BLaER1 treated with 17β-estradiol and CSF1 and Interleukin-3, amounts not matched to agents 10 nM and 100 nM (cell line): ENCODE data around the gene MYEOV.

Source experiments
- H3K27ac ChIP-seq, 11 experiments: shearing (Covaris generic); formaldehyde crosslinking; 2 replicates each; pipeline ENCODE4 v1.8.1; 2022
- H3K27me3 ChIP-seq, 11 experiments: shearing (Covaris generic); formaldehyde crosslinking; 2 replicates each; pipeline ENCODE4 v1.8.1; 2022
- H3K36me3 ChIP-seq, 11 experiments: shearing (Covaris generic); formaldehyde crosslinking; 2 replicates each; pipeline ENCODE4 v1.8.1; 2022
- H3K4me1 ChIP-seq, 10 experiments: shearing (Covaris generic); formaldehyde crosslinking; 2 replicates each; pipeline ENCODE4 v1.8.1; 2022
- H3K4me2 ChIP-seq, 11 experiments: shearing (Covaris generic); formaldehyde crosslinking; 2 replicates each; pipeline ENCODE4 v1.8.1; 2022
- H3K4me3 ChIP-seq, 10 experiments: shearing (Covaris generic); formaldehyde crosslinking; 2 replicates each; pipeline ENCODE4 v1.8.1; 2022
- H3K9ac ChIP-seq, 11 experiments: shearing (Covaris generic); formaldehyde crosslinking; 2 replicates each; pipeline ENCODE4 v1.8.1; 2022
- H3K9me3 ChIP-seq, 11 experiments: shearing (Covaris generic); formaldehyde crosslinking; replicated peaks in 1 of 11; 2 replicates each; pipeline ENCODE4 v1.8.1; 2022
- H4K20me1 ChIP-seq, 11 experiments: shearing (Covaris generic); formaldehyde crosslinking; 2 replicates each; pipeline ENCODE4 v1.8.1; 2022
- Cebpa-rat ChIP-seq, 11 experiments: shearing (Covaris generic); IDR thresholded peaks; 2 replicates each; pipeline ENCODE4 v1.8.1; 2022

MYEOV gene

DNA sequence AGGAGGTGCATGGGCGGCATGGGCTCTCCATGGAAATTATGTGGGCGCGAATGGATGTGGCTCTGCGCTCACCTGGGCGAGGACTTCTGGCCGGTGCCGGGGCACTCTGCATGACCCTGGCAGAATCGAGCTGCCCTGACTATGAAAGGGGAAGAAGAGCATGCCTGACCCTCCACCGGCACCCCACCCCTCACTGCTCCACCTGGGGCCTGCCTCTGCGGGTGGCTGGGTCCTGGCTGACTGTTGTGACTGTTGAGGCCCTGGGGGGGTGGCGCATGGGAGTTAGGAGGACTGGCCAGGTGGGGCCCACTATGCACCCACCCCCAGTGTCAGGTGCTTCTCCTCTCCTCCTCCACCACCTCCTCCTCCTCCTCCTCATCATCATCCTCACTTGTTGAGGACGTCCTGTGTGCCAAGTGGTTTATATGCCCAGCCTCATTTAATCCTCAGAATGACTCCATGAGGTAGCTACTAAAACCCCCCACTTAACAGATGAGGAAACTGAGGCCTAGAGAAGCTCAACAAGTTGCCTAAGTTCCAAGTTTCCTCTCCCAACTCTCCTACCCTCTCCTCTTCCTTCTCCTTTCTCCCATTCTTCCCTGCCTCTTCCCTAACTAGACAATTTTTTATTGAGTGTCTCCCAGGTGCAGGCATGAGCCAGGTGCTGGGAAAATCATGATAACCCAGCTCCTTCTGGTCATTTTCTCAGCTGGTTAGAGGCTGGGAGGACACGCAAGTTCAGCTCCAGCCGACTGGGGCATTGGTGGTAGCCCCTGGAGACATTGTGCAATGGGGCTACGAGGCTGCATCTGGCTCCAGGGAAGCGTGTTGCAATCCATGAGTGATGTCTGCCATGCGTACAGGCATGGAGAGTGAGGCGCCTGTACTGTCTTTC lies 2.3 kb downstream of the MYEOV start:
- Histone ChIP-seq H3K9ac (peak overlapping the region in 10 of 11 experiments; percentile 75 to 87 (median 80); a peak in 19 of 22 replicates), H3K36me3 (no peaks in the 10 kb centered on the region), H3K9me3 (peaks cover 0 to 4% (median 0%) of the 10 kb centered on the region in 11 experiments; a peak in 2 of 22 replicates), H4K20me1 (peaks cover 0 to 17% (median 0%) of the 10 kb centered on the region in 11 experiments; a peak in 3 of 22 replicates), H3K27me3 (peaks cover 0 to 8% (median 0%) of the 10 kb centered on the region in 11 experiments; a peak in 2 of 22 replicates), H3K4me1 (peaks cover 74 to 89% (median 85%) of the 10 kb centered on the region in 10 experiments), H3K27ac (peak overlapping the region; percentile 36 to 98 (median 93); a peak in 21 of 22 replicates), H3K4me3 (peak overlapping the region; percentile 8 to 55 (median 40); a peak in 17 of 20 replicates), H3K4me2 (peak overlapping the region; percentile 70 to 100 (median 91))
- TF ChIP-seq Cebpa-rat (IDR thresholded peaks at IDR 0.05): peak; percentile 37 to 99 (median 95); a peak in 18 of 22 replicates

DNA sequence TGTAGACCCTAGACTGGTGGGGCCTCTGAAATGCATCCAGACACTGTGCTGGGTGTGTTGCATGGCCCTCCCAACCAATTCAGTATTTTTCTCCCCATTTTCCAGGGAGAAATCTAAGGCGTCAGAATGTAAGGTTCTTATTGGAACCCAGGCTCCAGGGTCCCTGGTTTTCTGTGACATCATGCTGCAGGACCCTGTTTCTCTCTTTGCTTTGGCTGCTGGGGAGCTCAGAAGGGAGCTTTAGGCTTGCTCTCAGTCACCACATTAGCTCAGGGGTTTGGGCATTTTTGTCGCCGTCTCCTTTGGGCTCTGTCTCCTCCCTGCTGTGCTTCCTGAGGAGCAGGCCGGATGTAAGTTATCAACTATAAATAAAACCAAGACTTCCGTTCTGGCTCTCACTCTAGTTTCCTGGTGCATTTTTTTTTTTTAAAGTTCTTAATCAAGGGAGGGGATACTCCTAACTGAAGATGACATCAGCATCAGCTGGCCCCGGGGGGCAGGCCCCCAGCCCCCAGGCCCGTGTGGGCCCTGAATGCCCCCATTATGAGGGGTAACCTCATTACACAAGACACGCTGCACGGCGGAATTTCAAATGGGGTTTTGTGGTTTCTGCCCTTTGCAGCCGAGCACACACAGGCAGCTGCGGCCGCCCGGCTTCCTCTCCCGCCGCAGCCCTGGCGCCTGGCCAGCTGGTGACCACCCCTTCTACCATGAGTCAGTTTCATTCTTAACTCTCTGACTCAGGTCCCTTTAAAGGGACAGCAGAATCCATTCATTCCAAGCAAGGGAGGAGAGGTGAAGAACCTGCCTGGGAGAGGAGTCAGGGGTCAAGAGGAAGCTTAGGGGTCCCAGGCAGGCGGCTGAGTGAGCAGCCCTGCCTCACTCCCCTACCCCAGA lies 3.2 kb downstream of the MYEOV start:
- Histone ChIP-seq H3K4me1 (peaks cover 83 to 96% (median 93%) of the 10 kb centered on the region in 10 experiments), H3K36me3 (no peaks in the 10 kb centered on the region), H3K9me3 (peaks cover 0 to 4% (median 0%) of the 10 kb centered on the region in 11 experiments; a peak in 1 of 22 replicates), H3K4me3 (peak overlapping the region; percentile 34 to 61 (median 48); a peak in 19 of 20 replicates), H4K20me1 (peaks cover 0 to 17% (median 0%) of the 10 kb centered on the region in 11 experiments; a peak in 3 of 22 replicates), H3K27ac (peak overlapping the region; percentile 36 to 98 (median 93); a peak in 21 of 22 replicates), H3K4me2 (peak overlapping the region; percentile 90 to 100 (median 97)), H3K9ac (peak overlapping the region in 10 of 11 experiments; percentile 75 to 87 (median 81); a peak in 20 of 22 replicates), H3K27me3 (peaks cover 0 to 8% (median 0%) of the 10 kb centered on the region in 11 experiments; a peak in 2 of 22 replicates)
- peak in 10 of 11 experiments; percentile 68 to 96 (median 89); a peak in 17 of 22 replicates for TF ChIP-seq Cebpa-rat (IDR thresholded peaks at IDR 0.05)

DNA sequence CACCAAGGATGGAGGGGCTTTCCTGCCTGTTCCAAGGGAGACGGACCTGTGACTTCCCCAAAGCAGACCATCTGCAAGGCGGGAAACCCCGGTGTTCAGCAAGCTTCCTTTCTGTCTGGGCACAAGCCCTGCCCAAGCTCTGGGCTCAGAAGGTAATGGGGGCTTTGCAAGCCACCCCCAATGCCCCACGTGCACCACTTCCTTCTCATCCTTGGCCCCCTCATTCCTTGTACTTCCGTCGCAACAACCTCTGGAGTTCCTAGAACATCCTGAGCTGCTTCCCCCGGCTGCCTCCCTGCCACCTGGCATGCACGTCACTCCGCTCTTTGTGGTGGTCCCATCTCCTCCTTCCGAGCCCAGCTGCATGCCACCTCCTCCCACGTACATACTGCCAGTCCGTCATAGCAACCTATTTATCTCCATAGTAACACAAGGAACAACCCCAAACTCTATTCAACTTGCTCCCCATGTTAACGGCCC lies 3.9 kb downstream of the MYEOV start:
- TF ChIP-seq Cebpa-rat (IDR thresholded peaks at IDR 0.05): no peak
- Histone ChIP-seq H3K4me1 (peaks cover 89 to 96% (median 94%) of the 10 kb centered on the region in 10 experiments), H3K9ac (peak overlapping the region; percentile 56 to 87 (median 81); a peak in 20 of 22 replicates), H3K4me2 (peak overlapping the region; percentile 90 to 100 (median 97)), H4K20me1 (peaks cover 0 to 17% (median 0%) of the 10 kb centered on the region in 11 experiments; a peak in 3 of 22 replicates), H3K36me3 (no peaks in the 10 kb centered on the region), H3K9me3 (peaks cover 0 to 4% (median 0%) of the 10 kb centered on the region in 11 experiments; a peak in 1 of 22 replicates), H3K27me3 (peaks cover 0 to 8% (median 0%) of the 10 kb centered on the region in 11 experiments; a peak in 2 of 22 replicates), H3K4me3 (peak overlapping the region; percentile 34 to 61 (median 47)), H3K27ac (peak overlapping the region; percentile 36 to 98 (median 93); a peak in 21 of 22 replicates)

DNA sequence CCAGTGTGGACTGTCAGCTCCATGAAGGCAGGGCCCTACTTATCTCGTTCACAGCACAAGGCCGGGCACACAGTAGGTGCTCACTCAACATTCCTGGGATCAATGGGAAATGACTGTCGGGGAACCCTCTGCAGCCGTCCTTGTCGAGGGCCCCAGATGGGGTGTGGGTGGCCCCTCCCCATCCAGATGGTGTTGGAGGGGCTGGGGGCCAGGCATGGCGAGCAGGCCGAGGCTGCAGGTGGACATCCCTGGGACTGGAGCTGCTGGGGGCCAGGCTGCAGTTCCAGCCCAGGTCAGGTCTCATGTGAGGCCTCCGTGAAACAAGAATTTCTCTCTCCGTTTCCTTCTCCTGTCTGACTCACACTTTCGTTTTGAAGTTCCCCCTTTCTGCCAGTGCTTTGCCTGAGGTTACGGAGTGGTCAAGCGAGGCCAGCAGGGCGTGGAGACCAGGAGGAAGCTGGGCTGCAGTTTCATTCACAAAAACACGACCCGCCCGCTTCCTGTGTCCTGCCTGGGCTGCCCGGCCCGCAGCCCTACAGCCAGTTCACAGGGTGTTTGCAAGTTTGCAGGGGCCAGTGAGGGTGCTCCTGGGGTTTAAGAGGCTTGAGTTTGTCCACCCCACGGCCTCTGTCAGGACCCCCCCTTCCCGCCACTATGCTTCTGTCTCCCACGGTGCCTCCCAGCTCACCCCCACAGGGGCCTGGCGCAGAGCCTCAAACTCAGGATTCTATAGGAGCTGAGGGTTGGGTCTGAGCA lies 4.5 kb downstream of the MYEOV start:
- TF ChIP-seq Cebpa-rat (IDR thresholded peaks at IDR 0.05): no peak
- peaks cover 0 to 8% (median 0%) of the 10 kb centered on the region in 11 experiments; a peak in 2 of 22 replicates for H3K27me3 ChIP-seq
- peak overlapping the region; percentile 34 to 61 (median 47) for H3K4me3 ChIP-seq
- peak overlapping the region; percentile 90 to 100 (median 97) for H3K4me2 ChIP-seq
- H4K20me1 ChIP-seq: peaks cover 0 to 17% (median 0%) of the 10 kb centered on the region in 11 experiments; a peak in 3 of 22 replicates
- H3K4me1 ChIP-seq: peaks cover 85 to 96% (median 93%) of the 10 kb centered on the region in 10 experiments
- H3K9me3 ChIP-seq: peaks cover 0 to 4% (median 0%) of the 10 kb centered on the region in 11 experiments; a peak in 1 of 22 replicates
- H3K9ac ChIP-seq: peak overlapping the region; percentile 56 to 87 (median 81); a peak in 20 of 22 replicates
- peak overlapping the region; percentile 36 to 98 (median 93); a peak in 21 of 22 replicates for H3K27ac ChIP-seq
- no peaks in the 10 kb centered on the region for H3K36me3 ChIP-seq

DNA sequence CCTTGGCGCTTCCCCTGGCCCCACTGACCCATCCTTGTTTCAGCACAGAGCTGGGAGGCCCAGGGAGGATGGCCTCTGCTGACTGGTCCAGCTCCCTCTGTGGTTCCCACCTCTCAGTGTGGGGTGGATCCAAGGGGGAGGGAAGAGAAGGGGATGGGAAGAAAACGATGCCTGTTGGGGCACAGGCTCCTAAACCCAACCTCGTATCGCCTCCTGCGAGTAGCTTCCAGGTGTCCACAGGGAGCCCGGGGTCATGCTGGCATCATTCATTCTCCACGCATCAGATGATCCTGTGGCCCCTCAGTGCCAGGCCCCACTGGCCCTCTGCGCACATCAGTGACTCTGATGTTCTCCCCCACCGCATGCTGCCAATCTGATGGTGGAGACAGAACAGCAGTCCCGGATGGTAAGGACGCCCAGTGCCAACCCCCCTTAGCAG lies 5.1 kb downstream of the MYEOV start:
- Histone ChIP-seq H3K4me3 (peak overlapping the region in 6 of 10 experiments; percentile 29 to 61 (median 47); a peak in 9 of 20 replicates), H3K9me3 (peaks cover 0 to 4% (median 0%) of the 10 kb centered on the region in 11 experiments; a peak in 1 of 22 replicates), H3K4me1 (peaks cover 80 to 96% (median 89%) of the 10 kb centered on the region in 10 experiments), H4K20me1 (peaks cover 0 to 17% (median 0%) of the 10 kb centered on the region in 11 experiments; a peak in 3 of 22 replicates), H3K36me3 (no peaks in the 10 kb centered on the region), H3K9ac (peak overlapping the region in 10 of 11 experiments; percentile 29 to 87 (median 81); a peak in 19 of 22 replicates), H3K27me3 (peaks cover 0 to 8% (median 0%) of the 10 kb centered on the region in 11 experiments; a peak in 2 of 22 replicates), H3K4me2 (peak overlapping the region; percentile 90 to 100 (median 97)), H3K27ac (peak overlapping the region; percentile 19 to 98 (median 93); a peak in 21 of 22 replicates)
- TF ChIP-seq Cebpa-rat (IDR thresholded peaks at IDR 0.05): no peak

DNA sequence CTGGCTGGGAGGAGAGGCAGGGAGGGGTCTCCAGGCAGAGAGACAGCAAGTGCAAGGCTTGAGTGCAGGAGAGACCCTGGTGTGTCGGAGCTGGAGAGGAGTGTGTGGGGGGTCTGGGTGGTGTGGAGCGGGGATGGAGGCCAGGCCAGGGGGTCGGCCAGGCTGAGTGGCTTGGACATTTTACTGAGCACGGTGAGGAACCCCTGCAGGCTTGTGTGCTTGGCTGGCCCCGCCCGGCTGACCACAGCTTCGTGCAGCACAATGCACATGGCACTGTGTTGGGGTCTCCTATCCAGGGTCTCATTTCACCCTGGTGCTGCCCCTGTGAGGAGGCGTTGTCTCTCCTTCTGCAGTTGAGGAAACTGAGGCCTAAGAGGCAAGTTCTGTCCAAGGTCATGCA lies 5.6 kb downstream of the MYEOV start:
- peak overlapping the region in 9 of 11 experiments; percentile 89 to 98 (median 94); a peak in 19 of 22 replicates for H3K27ac ChIP-seq
- peaks cover 0 to 8% (median 0%) of the 10 kb centered on the region in 11 experiments; a peak in 2 of 22 replicates for H3K27me3 ChIP-seq
- peak overlapping the region; percentile 90 to 100 (median 97) for H3K4me2 ChIP-seq
- H3K4me1 ChIP-seq: peaks cover 75 to 91% (median 84%) of the 10 kb centered on the region in 10 experiments
- H3K9ac ChIP-seq: peak overlapping the region in 7 of 11 experiments; percentile 75 to 87 (median 81); a peak in 12 of 22 replicates
- H4K20me1 ChIP-seq: peaks cover 0 to 17% (median 0%) of the 10 kb centered on the region in 11 experiments; a peak in 3 of 22 replicates
- H3K36me3 ChIP-seq: no peaks in the 10 kb centered on the region
- no peak for TF ChIP-seq Cebpa-rat (IDR thresholded peaks at IDR 0.05)
- H3K4me3 ChIP-seq: 0 out of 20 replicates have a peak overlapping the region, but pooled peaks of 1 of the 10 experiments have one; percentile 61
- H3K9me3 ChIP-seq: peaks cover 0 to 4% (median 0%) of the 10 kb centered on the region in 11 experiments; a peak in 1 of 22 replicates
